ENCODE data around the gene SLITRK6. TPM values are rescaled to one million over a fixed set of nuclear protein-coding genes. Genes with fewer than 3 reads are reported as not detected.

SLITRK6 gene, protein sequence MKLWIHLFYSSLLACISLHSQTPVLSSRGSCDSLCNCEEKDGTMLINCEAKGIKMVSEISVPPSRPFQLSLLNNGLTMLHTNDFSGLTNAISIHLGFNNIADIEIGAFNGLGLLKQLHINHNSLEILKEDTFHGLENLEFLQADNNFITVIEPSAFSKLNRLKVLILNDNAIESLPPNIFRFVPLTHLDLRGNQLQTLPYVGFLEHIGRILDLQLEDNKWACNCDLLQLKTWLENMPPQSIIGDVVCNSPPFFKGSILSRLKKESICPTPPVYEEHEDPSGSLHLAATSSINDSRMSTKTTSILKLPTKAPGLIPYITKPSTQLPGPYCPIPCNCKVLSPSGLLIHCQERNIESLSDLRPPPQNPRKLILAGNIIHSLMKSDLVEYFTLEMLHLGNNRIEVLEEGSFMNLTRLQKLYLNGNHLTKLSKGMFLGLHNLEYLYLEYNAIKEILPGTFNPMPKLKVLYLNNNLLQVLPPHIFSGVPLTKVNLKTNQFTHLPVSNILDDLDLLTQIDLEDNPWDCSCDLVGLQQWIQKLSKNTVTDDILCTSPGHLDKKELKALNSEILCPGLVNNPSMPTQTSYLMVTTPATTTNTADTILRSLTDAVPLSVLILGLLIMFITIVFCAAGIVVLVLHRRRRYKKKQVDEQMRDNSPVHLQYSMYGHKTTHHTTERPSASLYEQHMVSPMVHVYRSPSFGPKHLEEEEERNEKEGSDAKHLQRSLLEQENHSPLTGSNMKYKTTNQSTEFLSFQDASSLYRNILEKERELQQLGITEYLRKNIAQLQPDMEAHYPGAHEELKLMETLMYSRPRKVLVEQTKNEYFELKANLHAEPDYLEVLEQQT
- total RNA-seq: 4.3 TPM in 1 of 2 replicates, not detected in the other

GRCh38 chr13:85799097-85799582, at the start of gene SLITRK6:
TSS of gene SLITRK6 (minus strand) at chr13:85799419. CDS start at chr13:85796508, 2,911 bp downstream.

Measured in placental pericyte (primary cell).